Measurements from ENCODE around the gene CDCA4.
"Not testable (repeated sequence)": the region's sequence is repeated elsewhere in the genome, so short reads cannot be mapped to it uniquely, and the experiment has no call there.

DNA sequence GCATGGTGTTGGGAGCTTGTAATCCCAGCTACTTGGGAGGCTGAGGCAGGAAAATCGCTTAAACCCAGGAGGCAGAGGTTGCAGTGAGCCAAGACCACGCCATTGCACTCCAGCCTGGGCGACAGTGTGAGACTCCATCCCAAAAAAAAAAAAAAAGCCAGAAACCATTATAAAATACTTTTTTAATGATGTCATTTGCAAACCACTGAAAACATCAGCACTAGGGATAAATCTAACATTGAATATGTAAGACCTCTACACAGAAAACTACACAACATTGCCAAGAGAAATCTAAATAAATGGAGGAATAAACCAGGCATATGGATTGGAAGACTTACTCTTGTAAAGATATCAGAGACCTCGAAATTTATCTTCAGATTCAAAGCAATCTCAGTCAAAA, 6.8 kb upstream of the CDCA4 start:
- TF ChIP-seq, protein P1, sequence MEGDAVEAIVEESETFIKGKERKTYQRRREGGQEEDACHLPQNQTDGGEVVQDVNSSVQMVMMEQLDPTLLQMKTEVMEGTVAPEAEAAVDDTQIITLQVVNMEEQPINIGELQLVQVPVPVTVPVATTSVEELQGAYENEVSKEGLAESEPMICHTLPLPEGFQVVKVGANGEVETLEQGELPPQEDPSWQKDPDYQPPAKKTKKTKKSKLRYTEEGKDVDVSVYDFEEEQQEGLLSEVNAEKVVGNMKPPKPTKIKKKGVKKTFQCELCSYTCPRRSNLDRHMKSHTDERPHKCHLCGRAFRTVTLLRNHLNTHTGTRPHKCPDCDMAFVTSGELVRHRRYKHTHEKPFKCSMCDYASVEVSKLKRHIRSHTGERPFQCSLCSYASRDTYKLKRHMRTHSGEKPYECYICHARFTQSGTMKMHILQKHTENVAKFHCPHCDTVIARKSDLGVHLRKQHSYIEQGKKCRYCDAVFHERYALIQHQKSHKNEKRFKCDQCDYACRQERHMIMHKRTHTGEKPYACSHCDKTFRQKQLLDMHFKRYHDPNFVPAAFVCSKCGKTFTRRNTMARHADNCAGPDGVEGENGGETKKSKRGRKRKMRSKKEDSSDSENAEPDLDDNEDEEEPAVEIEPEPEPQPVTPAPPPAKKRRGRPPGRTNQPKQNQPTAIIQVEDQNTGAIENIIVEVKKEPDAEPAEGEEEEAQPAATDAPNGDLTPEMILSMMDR (IDR thresholded peaks at IDR 0.05 in 8 of 11, conservative IDR thresholded peaks at IDR 0.05 in 3 of 11), result not testable (repeated sequence)
- not testable (repeated sequence) for TF ChIP-seq POLR2A (IDR thresholded peaks at IDR 0.05)

All from spleen (tissue), 7 donors.